Measurements from ENCODE around the gene CLUH. TPM values are rescaled to one million over a fixed set of nuclear protein-coding genes. Genes with fewer than 3 reads are reported as not detected.
A peak's percentile ranks its signal among the peaks of the same experiment; 100 is the strongest.

The CLUH gene, protein sequence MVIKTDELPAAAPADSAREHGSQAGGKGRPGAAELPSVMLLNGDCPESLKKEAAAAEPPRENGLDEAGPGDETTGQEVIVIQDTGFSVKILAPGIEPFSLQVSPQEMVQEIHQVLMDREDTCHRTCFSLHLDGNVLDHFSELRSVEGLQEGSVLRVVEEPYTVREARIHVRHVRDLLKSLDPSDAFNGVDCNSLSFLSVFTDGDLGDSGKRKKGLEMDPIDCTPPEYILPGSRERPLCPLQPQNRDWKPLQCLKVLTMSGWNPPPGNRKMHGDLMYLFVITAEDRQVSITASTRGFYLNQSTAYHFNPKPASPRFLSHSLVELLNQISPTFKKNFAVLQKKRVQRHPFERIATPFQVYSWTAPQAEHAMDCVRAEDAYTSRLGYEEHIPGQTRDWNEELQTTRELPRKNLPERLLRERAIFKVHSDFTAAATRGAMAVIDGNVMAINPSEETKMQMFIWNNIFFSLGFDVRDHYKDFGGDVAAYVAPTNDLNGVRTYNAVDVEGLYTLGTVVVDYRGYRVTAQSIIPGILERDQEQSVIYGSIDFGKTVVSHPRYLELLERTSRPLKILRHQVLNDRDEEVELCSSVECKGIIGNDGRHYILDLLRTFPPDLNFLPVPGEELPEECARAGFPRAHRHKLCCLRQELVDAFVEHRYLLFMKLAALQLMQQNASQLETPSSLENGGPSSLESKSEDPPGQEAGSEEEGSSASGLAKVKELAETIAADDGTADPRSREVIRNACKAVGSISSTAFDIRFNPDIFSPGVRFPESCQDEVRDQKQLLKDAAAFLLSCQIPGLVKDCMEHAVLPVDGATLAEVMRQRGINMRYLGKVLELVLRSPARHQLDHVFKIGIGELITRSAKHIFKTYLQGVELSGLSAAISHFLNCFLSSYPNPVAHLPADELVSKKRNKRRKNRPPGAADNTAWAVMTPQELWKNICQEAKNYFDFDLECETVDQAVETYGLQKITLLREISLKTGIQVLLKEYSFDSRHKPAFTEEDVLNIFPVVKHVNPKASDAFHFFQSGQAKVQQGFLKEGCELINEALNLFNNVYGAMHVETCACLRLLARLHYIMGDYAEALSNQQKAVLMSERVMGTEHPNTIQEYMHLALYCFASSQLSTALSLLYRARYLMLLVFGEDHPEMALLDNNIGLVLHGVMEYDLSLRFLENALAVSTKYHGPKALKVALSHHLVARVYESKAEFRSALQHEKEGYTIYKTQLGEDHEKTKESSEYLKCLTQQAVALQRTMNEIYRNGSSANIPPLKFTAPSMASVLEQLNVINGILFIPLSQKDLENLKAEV (N-terminal part only)
- polyA plus RNA-seq (2013, experiment 1 of 2; ENCODE audit: insufficient read length): 39.5 TPM
- polyA plus RNA-seq (2013, experiment 2 of 2; ENCODE audit: insufficient read length): 20.0 TPM

GRCh38 chr17:2711608-2712299, at the start of gene CLUH:
Gene CLUH (minus strand): TSS chr17:2711764. CDS start chr17:2711661, 103 bp downstream.
- peak; percentile 97 for DNase-seq

GRCh38 chr17:2758870-2759269, 47.3 kb upstream of the CLUH start:
- no peak for DNase-seq

- no peak for DNase-seq
Observed at GRCh38 chr17:2755891-2756724, 44.5 kb upstream of the CLUH start.

DNA sequence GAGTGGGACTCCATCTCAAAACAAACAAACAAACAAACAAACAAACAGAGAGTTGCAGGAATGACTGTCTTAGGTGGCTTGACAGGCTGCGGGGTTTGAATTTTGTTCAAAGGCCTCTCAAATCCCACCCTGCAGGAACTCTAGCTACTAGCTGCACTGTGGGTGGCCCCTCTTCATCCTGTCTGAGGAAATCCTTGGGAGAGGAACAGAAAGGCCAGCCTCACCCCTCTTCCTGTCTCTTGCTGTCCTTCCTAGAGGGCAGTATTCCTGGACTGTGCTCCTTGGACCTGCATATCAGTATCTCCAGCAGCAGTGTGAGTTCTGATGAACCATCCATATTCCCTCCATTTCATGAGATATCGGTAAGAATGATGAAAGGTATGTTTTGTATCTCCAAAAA, 39.9 kb upstream of the CLUH start:
- no peak for DNase-seq

GRCh38 chr17:2750721-2751120, 39.2 kb upstream of the CLUH start:
- no peak for DNase-seq

GRCh38 chr17:2749784-2750181, 38.2 kb upstream of the CLUH start:
- peak; percentile 65 for DNase-seq

GRCh38 chr17:2749058-2749783, 37.7 kb upstream of the CLUH start, which contains the start of gene CCDC92B:
Gene CCDC92B (minus strand): TSS chr17:2749652. CDS start chr17:2735145, 14,507 bp downstream.
- no peak for DNase-seq

DNA sequence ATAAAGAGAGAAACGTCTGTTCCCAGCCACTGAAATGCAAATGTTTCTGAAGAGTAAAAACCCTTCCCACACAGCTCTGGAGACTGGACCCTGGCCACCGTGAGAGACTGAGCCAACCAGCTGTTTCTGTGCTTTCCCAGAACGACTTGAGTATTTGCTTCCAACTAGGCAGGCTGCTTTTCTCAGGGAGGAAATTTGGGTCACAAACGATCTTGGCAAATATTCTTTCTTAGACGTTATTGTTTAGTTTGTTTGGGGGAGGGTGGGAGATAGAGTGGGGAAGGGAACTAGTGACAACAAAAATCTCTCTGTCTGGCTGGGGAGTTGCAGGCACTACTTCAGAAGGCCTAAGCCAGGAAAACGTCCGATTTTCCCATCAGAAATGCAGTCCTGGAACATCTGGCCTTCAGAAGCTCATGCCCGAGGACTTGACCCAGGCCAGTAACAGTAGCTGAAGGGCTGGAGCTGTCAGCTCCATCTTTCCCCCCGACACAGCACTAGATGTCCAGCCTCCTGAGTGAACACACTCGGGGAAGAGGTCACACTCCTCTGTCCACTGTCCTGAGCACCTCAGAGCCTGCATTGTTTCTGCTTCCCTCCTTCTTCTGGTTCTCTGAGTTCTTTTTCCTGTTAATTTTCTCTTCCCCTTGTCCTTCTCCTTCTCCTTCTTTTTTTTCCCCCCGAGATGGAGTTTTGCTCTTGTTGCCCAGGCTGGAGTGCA, 33.9 kb upstream of the CLUH start:
- no peak for DNase-seq

GRCh38 chr17:2737693-2738092, 26.1 kb upstream of the CLUH start:
- no peak for DNase-seq

DNA sequence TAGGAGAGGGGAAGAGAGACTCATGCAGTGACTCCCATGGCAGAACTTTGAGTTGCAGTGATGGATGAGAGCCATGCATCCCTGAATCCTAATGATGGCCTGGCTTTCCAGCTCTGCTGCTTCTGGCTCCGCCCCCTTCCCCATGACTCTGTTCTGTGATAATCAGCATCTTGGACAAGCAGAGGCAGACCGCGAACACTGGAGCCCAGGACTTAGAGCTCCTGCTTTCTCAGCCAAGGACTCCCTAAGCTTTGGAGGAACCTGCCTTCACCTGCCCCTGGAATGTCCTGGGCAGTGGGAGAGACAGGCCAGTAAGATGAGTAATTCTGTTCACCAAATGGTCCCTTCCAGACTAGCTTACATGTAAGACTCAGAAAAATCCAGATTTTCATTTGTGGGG, 25.4 kb upstream of the CLUH start:
- no peak for DNase-seq

- no peak for DNase-seq
Observed at GRCh38 chr17:2735896-2736295, 24.3 kb upstream of the CLUH start.

- no peak for DNase-seq
Observed at GRCh38 chr17:2734939-2735338, 23.4 kb upstream of the CLUH start.

GRCh38 chr17:2731807-2732206, 20.2 kb upstream of the CLUH start:
- DNase-seq: no peak

DNA sequence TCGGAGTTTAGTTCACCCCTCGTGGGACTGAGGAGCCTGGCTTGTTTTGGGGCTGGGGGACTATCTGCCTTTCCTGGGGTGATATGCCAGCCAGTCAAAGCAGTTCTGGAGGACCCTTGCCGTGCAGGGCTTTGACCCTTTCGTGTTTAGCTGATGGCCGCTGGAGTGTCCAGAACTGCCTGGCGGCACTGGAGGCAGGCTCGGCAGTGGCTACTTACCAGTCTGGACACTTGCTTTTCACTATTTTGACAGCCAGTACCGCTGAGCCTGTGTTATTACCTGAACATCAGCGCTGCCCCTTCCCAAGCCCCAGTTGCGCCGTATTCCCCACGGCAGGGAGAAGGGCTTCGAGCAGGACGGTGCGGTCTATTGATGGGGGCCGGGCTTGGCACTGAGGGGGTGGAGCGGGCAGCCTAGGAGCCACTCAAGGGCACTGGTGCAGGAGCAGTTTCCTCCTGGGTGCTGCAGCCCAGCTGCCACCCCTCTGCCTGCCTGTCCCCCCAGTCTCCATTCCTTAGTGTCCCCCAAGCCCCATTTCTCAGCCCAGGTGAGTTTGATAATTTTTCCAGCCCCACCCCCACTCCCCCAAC, 19.3 kb upstream of the CLUH start:
- DNase-seq: no peak

GRCh38 chr17:2724784-2725164, 13.2 kb upstream of the CLUH start:
- peak; percentile 48 for DNase-seq

GRCh38 chr17:2723997-2724783, 12.6 kb upstream of the CLUH start:
- no peak for DNase-seq

GRCh38 chr17:2723505-2723996, 12.0 kb upstream of the CLUH start:
- DNase-seq: no peak

- DNase-seq: no peak
Observed at GRCh38 chr17:2722611-2723010, 11.0 kb upstream of the CLUH start.

Data from fibroblast of skin of back (primary cell).